Measurements from ENCODE around the gene RGN. TPM values are rescaled to one million over a fixed set of nuclear protein-coding genes. Genes with fewer than 3 reads are reported as not detected.
A peak's percentile ranks its signal among the peaks of the same experiment; 100 is the strongest.

RGN gene
- total and polyA plus RNA-seq, 8 donors = 1.3 to 15.1 (median 6.8) TPM; not detected in 1

GRCh38 chrX:47068214-47068613 lies 10.0 kb upstream of the RGN start:
- intact Hi-C loops (cut with DNase I; ENCODE audit: low total_unique reads) = no loop called here
- DNase-seq = no peak
- no peaks in the 10 kb centered on the region for H3K4me1 ChIP-seq
- TF ChIP-seq POLR2AphosphoS5 (IDR thresholded peaks at IDR 0.05) (no peak), POLR2A (IDR thresholded peaks at IDR 0.05) (no peak)
- peaks cover 0 to 9% (median 0%) of the 10 kb centered on the region in 3 donors for H3K27me3 ChIP-seq
- WGBS, 5 donors = 52 to 88% (median 58%) methylated on average over 2 to 3 of the region's 3 CpGs
- H3K9me3 ChIP-seq = no peaks in the 10 kb centered on the region
- no peak overlapping the region for H3K4me3 ChIP-seq
- H3K27ac ChIP-seq = no peak overlapping the region
- no peaks in the 10 kb centered on the region for H3K36me3 ChIP-seq

- Histone ChIP-seq H3K4me3 (no peak overlapping the region), H3K36me3 (no peaks in the 10 kb centered on the region), H3K27ac (no peak overlapping the region), H3K9me3 (no peaks in the 10 kb centered on the region), H3K4me1 (no peaks in the 10 kb centered on the region), H3K27me3 (peaks cover 0 to 9% (median 0%) of the 10 kb centered on the region in 3 donors)
- intact Hi-C loops (cut with DNase I; ENCODE audit: low total_unique reads) = no loop called here
- DNase-seq = no peak
- no peak for TF ChIP-seq POLR2AphosphoS5 (IDR thresholded peaks at IDR 0.05)
- no peak for TF ChIP-seq EP300 (IDR thresholded peaks at IDR 0.05)
- TF ChIP-seq CTCF (IDR thresholded peaks at IDR 0.05) = no peak
- TF ChIP-seq POLR2A (IDR thresholded peaks at IDR 0.05) = no peak
Observed at GRCh38 chrX:47068720-47069119, 9.5 kb upstream of the RGN start.

GRCh38 chrX:47080215-47080914 lies 2.1 kb downstream of the RGN start:
- TF ChIP-seq EP300 (IDR thresholded peaks at IDR 0.05) = no peak
- TF ChIP-seq CTCF (IDR thresholded peaks at IDR 0.05) = no peak
- no peak overlapping the region for H3K27ac ChIP-seq
- WGBS, 5 donors = 51 to 66% (median 59%) methylated on average over 8 to 9 of the region's 9 CpGs

GRCh38 chrX:47080915-47081236 lies 2.6 kb downstream of the RGN start:
- peak in 1 of 2 donors; percentile 10 for DNase-seq
- Histone ChIP-seq H3K36me3 (peaks cover 0 to 3% (median 0%) of the 10 kb centered on the region in 4 donors), H3K27me3 (peaks cover 0 to 12% (median 0%) of the 10 kb centered on the region in 3 donors), H3K9me3 (no peaks in the 10 kb centered on the region), H3K27ac (no peak overlapping the region), H3K4me1 (peaks cover 0 to 9% (median 4%) of the 10 kb centered on the region in 4 donors), H3K4me3 (no peak overlapping the region)
- no peak for TF ChIP-seq POLR2AphosphoS5 (IDR thresholded peaks at IDR 0.05)
- TF ChIP-seq EP300 (IDR thresholded peaks at IDR 0.05) = no peak
- TF ChIP-seq CTCF (IDR thresholded peaks at IDR 0.05) = no peak
- TF ChIP-seq POLR2A (IDR thresholded peaks at IDR 0.05) = no peak
- WGBS, 5 donors = 40 to 73% (median 43%) methylated on average over 5 of the region's 5 CpGs
- intact Hi-C loops (cut with DNase I; ENCODE audit: low total_unique reads) = no loop called here

More at GRCh38 chrX:47080215-47080914, 2.1 kb downstream of the RGN start:
- H3K27me3 ChIP-seq = peaks cover 0 to 12% (median 0%) of the 10 kb centered on the region in 3 donors
- DNase-seq = peak in 1 of 2 donors; percentile 22
- H3K9me3 ChIP-seq = no peaks in the 10 kb centered on the region
- H3K36me3 ChIP-seq = peaks cover 0 to 3% (median 0%) of the 10 kb centered on the region in 4 donors
- intact Hi-C loops (cut with DNase I; ENCODE audit: low total_unique reads) = no loop called here
- no peak overlapping the region for H3K4me3 ChIP-seq
- H3K4me1 ChIP-seq = peaks cover 0 to 9% (median 4%) of the 10 kb centered on the region in 4 donors

- no peak overlapping the region for H3K4me3 ChIP-seq
- intact Hi-C loops (cut with DNase I; ENCODE audit: low total_unique reads) = no loop called here
- DNase-seq = no peak
- 39 to 54% (median 44%) methylated on average over 4 of the region's 4 CpGs for WGBS, 5 donors
- peaks cover 0 to 3% (median 0%) of the 10 kb centered on the region in 3 donors for H3K27me3 ChIP-seq
- peaks cover 0 to 4% (median 2%) of the 10 kb centered on the region in 4 donors for H3K9me3 ChIP-seq
- no peaks in the 10 kb centered on the region for H3K36me3 ChIP-seq
- H3K27ac ChIP-seq = no peak overlapping the region
- no peaks in the 10 kb centered on the region for H3K4me1 ChIP-seq
- TF ChIP-seq EP300 (IDR thresholded peaks at IDR 0.05) (no peak), CTCF (IDR thresholded peaks at IDR 0.05) (no peak), POLR2A (IDR thresholded peaks at IDR 0.05) (no peak), POLR2AphosphoS5 (IDR thresholded peaks at IDR 0.05) (no peak)
Observed at GRCh38 chrX:47091149-47091775, 13.0 kb downstream of the RGN start.

Measured in stomach (tissue), 9 donors.